SU-DHL-6 (cell line): Measurements from ENCODE around the gene PRSS12.
"Not testable (repeated sequence)": the region's sequence is repeated elsewhere in the genome, so short reads cannot be mapped to it uniquely, and the experiment has no call there.

Experiments
- H2AFZ ChIP-seq: fragments of 200-600 bp; sonication (generic); 2 replicates; pipeline ENCODE4 v1.6.1; 2014; ENCODE audit warnings: low read depth, mild to moderate bottlenecking, moderate library complexity, mixed read lengths, antibody characterized with exemption, low read length; ENCODE audit not compliant: severe bottlenecking
- H3F3A ChIP-seq: fragments of 200-600 bp; shearing (Covaris generic); 2 replicates; pipeline ENCODE4 v1.6.0; 2016; ENCODE audit warnings: antibody characterized with exemption, mild to moderate bottlenecking; ENCODE audit not compliant: insufficient read depth
- H3K27ac ChIP-seq: fragments of 200-600 bp; sonication (generic); 2 replicates; pipeline ENCODE4 v1.5.1; 2016; ENCODE audit warnings: low read depth, mild to moderate bottlenecking, low read length, moderate library complexity, mixed read lengths
- H3K27me3 ChIP-seq: fragments of 200-600 bp; sonication (generic), shearing (Covaris generic); 2 replicates; pipeline ENCODE4 v1.6.0; 2014; ENCODE audit warnings: mild to moderate bottlenecking, low read length
- H3K36me3 ChIP-seq: fragments of 200-600 bp; sonication (generic); 2 replicates; pipeline ENCODE4 v1.6.1; 2014; ENCODE audit warnings: mild to moderate bottlenecking, low read length, mixed read lengths
- H3K4me2 ChIP-seq: fragments of 300-600, 200-600 bp; shearing (Covaris generic), sonication (generic); 2 replicates; pipeline ENCODE4 v1.6.0; 2014; ENCODE audit warnings: low read length, low read depth, mild to moderate bottlenecking; ENCODE audit not compliant: poor library complexity, severe bottlenecking
- H3K4me3 ChIP-seq: fragments of 200-600 bp; sonication (generic); 2 replicates; pipeline ENCODE4 v1.5.1; 2014; ENCODE audit warnings: antibody characterized with exemption, low read length, mild to moderate bottlenecking, mixed read lengths; ENCODE audit not compliant: insufficient read depth, poor library complexity, severe bottlenecking
- H3K79me2 ChIP-seq: fragments of 200-600 bp; sonication (generic); 2 replicates; pipeline ENCODE4 v1.6.1; 2014; ENCODE audit warnings: mild to moderate bottlenecking, low read length, moderate library complexity; ENCODE audit not compliant: insufficient read depth
- H3K9ac ChIP-seq: fragments of 200-600 bp; sonication (generic); 2 replicates; pipeline ENCODE4 v1.7.0; 2014; ENCODE audit warnings: mild to moderate bottlenecking, low read length
- H3K9me2 ChIP-seq: fragments of 200-600 bp; sonication (generic); replicated peaks from 2 replicates; pipeline ENCODE4 v1.6.1; 2014; ENCODE audit warnings: low read length; ENCODE audit not compliant: insufficient read depth
- H3K9me3 ChIP-seq: fragments of 200-600 bp; sonication (generic); 2 replicates; pipeline ENCODE4 v1.6.1; 2014; ENCODE audit warnings: low read length, mixed read lengths; ENCODE audit not compliant: insufficient read depth
- H4K20me1 ChIP-seq: fragments of 200-600 bp; sonication (generic); 2 replicates; pipeline ENCODE4 v1.6.1; 2014; ENCODE audit warnings: low read depth, mild to moderate bottlenecking, antibody characterized with exemption, low read length, moderate library complexity, mixed read lengths
- CTCF ChIP-seq: fragments of 200-600 bp; sonication (generic); IDR thresholded peaks from one replicate; pipeline ENCODE4 v1.5.1; 2017; ENCODE audit warnings: antibody characterized with exemption, mild to moderate bottlenecking, low read length, moderate library complexity; ENCODE audit not compliant: insufficient read depth, poor library complexity, severe bottlenecking
- EZH2phosphoT487 ChIP-seq: fragments of 200-600 bp; sonication (generic), shearing (Covaris generic); conservative IDR thresholded peaks from 2 replicates; pipeline ENCODE4 v1.6.1; 2018; ENCODE audit warnings: mild to moderate bottlenecking, antibody characterized with exemption, low read length, moderate library complexity, mixed read lengths

PRSS12 gene

GRCh38 chr4:118352843-118353533, at the start of gene PRSS12:
Gene PRSS12 (minus strand): TSS chr4:118353003. CDS start chr4:118352720, 283 bp downstream.
- Histone ChIP-seq H3K4me3 (no peak within 1 kb of the TSS), H3K9me3 (no peaks in the 10 kb centered on the region), H2AFZ (no peak within 1 kb of the TSS), H3F3A (no peaks in the 10 kb centered on the region), H3K9me2 (no peaks in the 10 kb centered on the region), H3K9ac (no peak within 1 kb of the TSS), H4K20me1 (no peaks in the 10 kb centered on the region), H3K27ac (no peak within 1 kb of the TSS), H3K36me3 (no peaks in the 10 kb centered on the region), H3K27me3 (no peaks in the 10 kb centered on the region), H3K4me2 (no peak within 1 kb of the TSS), H3K79me2 (no peaks in the 10 kb centered on the region)
- TF ChIP-seq EZH2phosphoT487 (no peak), CTCF (no peak)

GRCh38 chr4:118400356-118400755, 47.6 kb upstream of the PRSS12 start:
- Histone ChIP-seq H3K27ac (no peak overlapping the region), H3K79me2 (no peaks in the 10 kb centered on the region), H3K9me3 (no peaks in the 10 kb centered on the region), H3K4me2 (no peak overlapping the region), H2AFZ (no peak overlapping the region), H3F3A (no peaks in the 10 kb centered on the region), H3K9me2 (no peaks in the 10 kb centered on the region), H3K9ac (no peak overlapping the region), H4K20me1 (no peaks in the 10 kb centered on the region), H3K4me3 (no peak overlapping the region), H3K36me3 (no peaks in the 10 kb centered on the region), H3K27me3 (no peaks in the 10 kb centered on the region)
- TF ChIP-seq EZH2phosphoT487 (no peak), CTCF (no peak)

GRCh38 chr4:118399883-118400282, 47.1 kb upstream of the PRSS12 start:
- H3K4me2 ChIP-seq, H2AFZ ChIP-seq, H3K9ac ChIP-seq, H4K20me1 ChIP-seq, H3K79me2 ChIP-seq, H3K27ac ChIP-seq, H3F3A ChIP-seq, H3K9me2 ChIP-seq, H3K36me3 ChIP-seq, H3K4me3 ChIP-seq, H3K9me3 ChIP-seq, H3K27me3 ChIP-seq: not testable (repeated sequence)

GRCh38 chr4:118398226-118399090, 45.7 kb upstream of the PRSS12 start:
- Histone ChIP-seq H3K27me3 (no peaks in the 10 kb centered on the region), H4K20me1 (no peaks in the 10 kb centered on the region), H3K4me3 (no peak overlapping the region), H3K27ac (no peak overlapping the region), H2AFZ (no peak overlapping the region), H3K36me3 (no peaks in the 10 kb centered on the region), H3K4me2 (no peak overlapping the region), H3K9me3 (no peaks in the 10 kb centered on the region), H3K9me2 (no peaks in the 10 kb centered on the region), H3K79me2 (no peaks in the 10 kb centered on the region), H3K9ac (no peak overlapping the region), H3F3A (no peaks in the 10 kb centered on the region)
- TF ChIP-seq CTCF (no peak), EZH2phosphoT487 (no peak)
